Activated CD8-positive, alpha-beta memory T cell treated with anti-CD3 and anti-CD28 coated beads for 48 hours (primary cell): Measurements from ENCODE around the gene KCNJ6.
"Not testable (repeated sequence)": the region's sequence is repeated elsewhere in the genome, so short reads cannot be mapped to it uniquely, and the experiment has no call there.

Experiments
- DNase-seq, 3 experiments: peaks; one replicate each; pipeline ENCODE4 v3.0.0-alpha.2; 2020; ENCODE audit warnings: low read depth in 2 of 3, low spot score in 2 of 3

Gene KCNJ6

GRCh38 chr21:37578471-37579126 lies 337.7 kb downstream of the KCNJ6 start:
- DNase-seq = no peak

GRCh38 chr21:37576929-37577328 lies 339.3 kb downstream of the KCNJ6 start:
- DNase-seq = not testable (repeated sequence)

- DNase-seq = no peak
These were observed 340.7 kb downstream of the KCNJ6 start for GRCh38 chr21:37575580-37575979.

GRCh38 chr21:37574751-37575150 lies 341.5 kb downstream of the KCNJ6 start:
- DNase-seq = no peak

- DNase-seq = no peak
These were observed 341.9 kb downstream of the KCNJ6 start for GRCh38 chr21:37574316-37574715.

GRCh38 chr21:37571442-37571841 lies 344.8 kb downstream of the KCNJ6 start:
- DNase-seq = no peak

GRCh38 chr21:37568916-37569315 lies 347.3 kb downstream of the KCNJ6 start:
- no peak for DNase-seq

- DNase-seq = no peak
These were observed 347.8 kb downstream of the KCNJ6 start for GRCh38 chr21:37568415-37568814.

- no peak for DNase-seq
These were observed 349.3 kb downstream of the KCNJ6 start for GRCh38 chr21:37566790-37567615.

GRCh38 chr21:37565530-37566223 lies 350.6 kb downstream of the KCNJ6 start:
- DNase-seq = no peak

- no peak for DNase-seq
These were observed 351.2 kb downstream of the KCNJ6 start for GRCh38 chr21:37564924-37565529.

GRCh38 chr21:37564341-37564923 lies 351.8 kb downstream of the KCNJ6 start:
- DNase-seq = peak in 2 of 3 experiments; percentile 70 to 74

GRCh38 chr21:37563641-37564340 lies 352.5 kb downstream of the KCNJ6 start:
- DNase-seq = peak; percentile 69 to 87 (median 74)

GRCh38 chr21:37562920-37563640 lies 353.2 kb downstream of the KCNJ6 start:
- DNase-seq = no peak

- DNase-seq = no peak
These were observed 354.0 kb downstream of the KCNJ6 start for GRCh38 chr21:37561941-37562919.

GRCh38 chr21:37561506-37561905 lies 354.8 kb downstream of the KCNJ6 start:
- no peak for DNase-seq

GRCh38 chr21:37560385-37560784 lies 355.9 kb downstream of the KCNJ6 start:
- DNase-seq = no peak

- DNase-seq = no peak
These were observed 357.5 kb downstream of the KCNJ6 start for GRCh38 chr21:37558676-37559211.
